H1 (cell line): Measurements from ENCODE around the gene SEC31A. TPM values are rescaled to one million over a fixed set of nuclear protein-coding genes. Genes with fewer than 3 reads are reported as not detected.

Experiments used
- CTCF ChIA-PET: fragments of 300-600 bp; sonication (Branson Sonifier 250); formaldehyde crosslinking; loops from one replicate; lab custom pipeline; 2021; ENCODE audit not compliant: partially characterized antibody; lab: Charles Lee
- POLR2A ChIA-PET: fragments of 300-600 bp; sonication (Branson Sonifier 250); formaldehyde crosslinking; loops from one replicate; lab custom pipeline; 2021; ENCODE audit warnings: inconsistent platforms; ENCODE audit not compliant: partially characterized antibody; lab: Charles Lee
- DNase-seq, 2 experiments: peaks; one replicate each; pipeline versions ENCODE4 v3.0.0 to v3.0.0-alpha.2; 2010 to 2022; ENCODE audit warnings: low spot score in 2 of 2, low read depth in 1 of 2, mixed read lengths in 1 of 2
- FAIRE-seq: peaks from 2 replicates; lab custom pipeline; 2011; peaks lifted over from hg19 to GRCh38; lab: Jason Lieb, UNC
- H2AFZ ChIP-seq: 2 replicates; pipeline ENCODE4 v1.8.1; 2012; ENCODE audit warnings: low read length, inconsistent platforms
- H2AK5ac ChIP-seq: 2 replicates; pipeline ENCODE4 v1.6.1; 2013; ENCODE audit warnings: low read depth, low read length
- H2BK120ac ChIP-seq: replicated peaks from 2 replicates; pipeline ENCODE3; 2013; ENCODE audit warnings: low read depth, low read length, inconsistent platforms
- H2BK12ac ChIP-seq: 2 replicates; pipeline ENCODE4 v1.6.1; 2013; ENCODE audit warnings: low read depth, low read length
- H2BK15ac ChIP-seq: 2 replicates; pipeline ENCODE4 v1.6.1; 2013; ENCODE audit warnings: low read length
- H2BK20ac ChIP-seq: 2 replicates; pipeline ENCODE4 v1.6.1; 2013; ENCODE audit warnings: low read length
- H2BK5ac ChIP-seq: 2 replicates; pipeline ENCODE4 v1.6.1; 2013; ENCODE audit warnings: low read depth, low read length
- H3K14ac ChIP-seq: 2 replicates; pipeline ENCODE4 v1.6.1; 2013; ENCODE audit warnings: inconsistent platforms; ENCODE audit not compliant: insufficient read length
- H3K18ac ChIP-seq: 2 replicates; pipeline ENCODE4 v1.6.1; 2013; ENCODE audit warnings: low read length; ENCODE audit errors: extremely low read depth
- H3K23ac ChIP-seq: 2 replicates; pipeline ENCODE4 v1.6.1; 2013; ENCODE audit warnings: inconsistent platforms; ENCODE audit not compliant: insufficient read length
- H3K23me2 ChIP-seq: 2 replicates; pipeline ENCODE4 v1.6.1; 2013; ENCODE audit warnings: low read depth, low read length
- H3K27ac ChIP-seq: 2 replicates; pipeline ENCODE4 v1.6.1; 2011; ENCODE audit warnings: low read depth, low read length, inconsistent platforms
- H3K27me3 ChIP-seq, 4 experiments: replicated peaks in 1 of 4; 1 replicate in 1 of 4; 2 replicates in 3 of 4; pipeline versions ENCODE4 v1.6.1 to v1.8.1; 2011 to 2013; ENCODE audit warnings: low read length in 3 of 4, mild to moderate bottlenecking in 3 of 4, inconsistent platforms in 2 of 4, mixed read lengths in 2 of 4, moderate library complexity in 1 of 4; ENCODE audit not compliant: control insufficient read depth in 3 of 4, insufficient read depth in 3 of 4; ENCODE audit errors: extremely low read depth in 1 of 4
- H3K36me3 ChIP-seq, 4 experiments: 2 replicates each; pipeline versions ENCODE4 v1.6.1 to v1.8.1; 2011 to 2013; ENCODE audit warnings: mild to moderate bottlenecking in 4 of 4, low read length in 3 of 4, moderate library complexity in 2 of 4, control low read depth in 1 of 4, inconsistent platforms in 1 of 4; ENCODE audit not compliant: insufficient read depth in 4 of 4, control insufficient read depth in 2 of 4
- H3K4ac ChIP-seq: replicated peaks from 2 replicates; pipeline ENCODE3; 2013; ENCODE audit warnings: low read length, low read depth, mixed read lengths, inconsistent platforms; ENCODE audit not compliant: insufficient read length
- H3K4me1 ChIP-seq, 4 experiments: replicated peaks in 1 of 4; 1 replicate in 1 of 4; 2 replicates in 3 of 4; pipeline versions ENCODE4 v1.6.1 to v1.8.1; 2011 to 2013; ENCODE audit warnings: low read length in 3 of 4, inconsistent platforms in 2 of 4, mixed read lengths in 1 of 4; ENCODE audit not compliant: insufficient read depth in 4 of 4, control insufficient read depth in 3 of 4
- H3K4me2 ChIP-seq, 2 experiments: 2 replicates each; pipeline versions ENCODE4 v1.6.1 to v1.8.1; 2011 to 2013; ENCODE audit warnings: low read depth in 2 of 2, low read length in 2 of 2, control low read depth in 1 of 2, inconsistent platforms in 1 of 2, mild to moderate bottlenecking in 1 of 2; ENCODE audit not compliant: insufficient read depth in 1 of 2
- H3K4me3 ChIP-seq, 4 experiments: fragments of 200-600, 300-600 bp in 1 of 4; sonication (generic), shearing (Covaris generic), sonication (Bioruptor Twin) in 1 of 4; 2 replicates each; pipeline versions ENCODE4 v1.5.1 to v1.8.1; 2011 to 2016; ENCODE audit warnings: low read length in 4 of 4, low read depth in 3 of 4, control low read depth in 2 of 4, inconsistent platforms in 2 of 4, mild to moderate bottlenecking in 2 of 4, mixed read lengths in 1 of 4, moderate library complexity in 1 of 4; ENCODE audit not compliant: insufficient read depth in 2 of 4; ENCODE audit errors: extremely low read depth in 1 of 4
- H3K56ac ChIP-seq: replicated peaks from 2 replicates; pipeline ENCODE3; 2013; ENCODE audit warnings: low read depth, mild to moderate bottlenecking, mixed read lengths, low read length, inconsistent platforms; ENCODE audit not compliant: insufficient read length
- H3K79me1 ChIP-seq: 2 replicates; pipeline ENCODE4 v1.6.1; 2013; ENCODE audit warnings: low read depth, low read length, control low read depth
- H3K79me2 ChIP-seq, 2 experiments: 2 replicates each; pipeline versions ENCODE4 v1.6.1 to v1.8.1; 2012 to 2013; ENCODE audit warnings: low read length in 2 of 2, mild to moderate bottlenecking in 2 of 2, inconsistent platforms in 1 of 2; ENCODE audit not compliant: insufficient read depth in 2 of 2, control insufficient read depth in 1 of 2
- H3K9ac ChIP-seq, 4 experiments: replicated peaks in 1 of 4; 1 replicate in 1 of 4; 2 replicates in 3 of 4; pipeline versions ENCODE4 v1.6.1 to v1.8.1; 2011 to 2013; ENCODE audit warnings: low read depth in 3 of 4, low read length in 3 of 4, control low read depth in 2 of 4, mild to moderate bottlenecking in 2 of 4, moderate library complexity in 2 of 4, inconsistent platforms in 1 of 4; ENCODE audit errors: extremely low read depth in 1 of 4
- H3K9me3 ChIP-seq, 2 experiments: 2 replicates each; pipeline versions ENCODE4 v1.6.1 to v1.8.1; 2012 to 2013; ENCODE audit warnings: mild to moderate bottlenecking in 2 of 2, moderate library complexity in 2 of 2, control low read depth in 1 of 2, inconsistent platforms in 1 of 2, low read depth in 1 of 2, low read length in 1 of 2, mixed read lengths in 1 of 2; ENCODE audit not compliant: insufficient read depth in 2 of 2
- H4K20me1 ChIP-seq, 2 experiments: replicated peaks in 1 of 2; 2 replicates each; pipeline versions ENCODE3 to v1.8.1; 2011 to 2013; ENCODE audit warnings: inconsistent platforms in 2 of 2, low read length in 2 of 2, mild to moderate bottlenecking in 1 of 2; ENCODE audit not compliant: insufficient read depth in 2 of 2, control insufficient read depth in 1 of 2
- H4K5ac ChIP-seq: 2 replicates; pipeline ENCODE4 v1.6.1; 2013; ENCODE audit warnings: low read length, low read depth, mixed read lengths, inconsistent platforms; ENCODE audit not compliant: insufficient read length
- H4K8ac ChIP-seq: 2 replicates; pipeline ENCODE4 v1.8.0; 2013; ENCODE audit warnings: mild to moderate bottlenecking, moderate library complexity, low read length, inconsistent platforms; ENCODE audit not compliant: insufficient read depth; ENCODE audit errors: extremely low read depth
- H4K91ac ChIP-seq: replicated peaks from 2 replicates; pipeline ENCODE3; 2013; ENCODE audit warnings: low read length, mixed read lengths, inconsistent platforms; ENCODE audit not compliant: insufficient read length
- CBX5 ChIP-seq: fragments of 300-800, 300-1000 bp; sonication (generic); IDR thresholded peaks from 2 replicates; pipeline ENCODE4 v1.7.1; 2016; ENCODE audit warnings: antibody characterized with exemption, low read length, low read depth
- POLR2AphosphoS5 ChIP-seq: IDR thresholded peaks from 2 replicates; pipeline ENCODE4 v1.6.1; 2011; ENCODE audit warnings: low read depth, low read length
- SUZ12 ChIP-seq: fragments of 200-600 bp; sonication (generic); IDR thresholded peaks from 2 replicates; pipeline ENCODE4 v1.6.1; 2012; ENCODE audit warnings: mild to moderate bottlenecking, inconsistent platforms, low read length, moderate library complexity, mixed read lengths
- TBP ChIP-seq: IDR thresholded peaks from 2 replicates; pipeline ENCODE4 v1.6.1; 2011; ENCODE audit warnings: low read depth, low read length, improper control_type of control experiment
- WGBS, 2 experiments: shearing (Covaris generic) in 1 of 2; methylation state at CpG; one replicate each; pipeline versions ENCODE4 v1.1.6 to v1.1.7; 2013 to 2015; ENCODE audit warnings: low lambda C conversion rate in 2 of 2, mixed read lengths in 2 of 2, inconsistent platforms in 1 of 2, low coverage in 1 of 2, missing lambda C conversion rate in 1 of 2; ENCODE audit not compliant: insufficient replicate concordance in 2 of 2, insufficient coverage in 1 of 2, insufficient read length in 1 of 2; ENCODE audit errors: extremely low coverage in 1 of 2, missing lambda C conversion rate in 1 of 2; 5-methylcytosine and 5-hydroxymethylcytosine counted together
- polyA plus RNA-seq, 7 experiments: library from polyadenylated mRNA; depleted of rRNA in 3 of 7; stranded (reverse) in 5 of 7; unstranded in 2 of 7; fragments of >200 nt in 5 of 7; fragments of 200-250 nt in 2 of 7; gene quantifications; 1 replicate in 5 of 7; 2 replicates in 1 of 7; 4 replicates in 1 of 7; pipeline versions ENCODE4 v1.2.1 to v1.2.3, GENCODE V29; 2011 to 2013; ENCODE audit warnings: missing spikeins in 2 of 7, mixed read lengths in 2 of 7
- total RNA-seq: library from RNA; stranded (reverse); fragmentation: NEBNext Ultra II Directional; extraction: Animal tissue kit (Norgen Biotek cat#: 25700); gene quantifications from 2 replicates; pipeline ENCODE4 v1.2.1, GENCODE V29; 2021

Gene SEC31A
- total and polyA plus RNA-seq, 2 of the 8 experiments (the other 6 are each of a cell fraction or from before 2014, with no cell fraction given) = 112 to 125 TPM

- Histone ChIP-seq H3K18ac (no peak overlapping the region), H3K79me1 (no peaks in the 10 kb centered on the region), H4K5ac (no peak overlapping the region), H3K4ac (no peak overlapping the region), H2BK120ac (no peak overlapping the region), H3K9me3 (no peaks in the 10 kb centered on the region), H2BK20ac (no peak overlapping the region), H3K36me3 (peaks cover 11 to 36% (median 26%) of the 10 kb centered on the region in 4 experiments; a peak in 7 of 8 replicates), H2AFZ (0 out of 2 replicates have a peak overlapping the region, but pooled peaks have one; percentile 2), H2BK12ac (no peak overlapping the region), H3K23me2 (peaks cover 2% of the 10 kb centered on the region), H2BK5ac (peak overlapping the region; percentile 80; the same call in 1 of the 2 replicates), H3K9ac (peak overlapping the region; percentile 64 to 94 (median 80); a peak in 6 of 7 replicates), H3K79me2 (peaks cover 5 to 59% of the 10 kb centered on the region in 2 experiments), H3K56ac (no peak overlapping the region), H3K4me3 (peak overlapping the region; percentile 71 to 100 (median 94)), H3K27ac (peak overlapping the region; percentile 88), H4K20me1 (peaks cover 3 to 6% of the 10 kb centered on the region in 2 experiments), H4K91ac (peak overlapping the region; percentile 67), H3K4me2 (peak overlapping the region; percentile 77 to 78), H4K8ac (no peak overlapping the region), H3K4me1 (peaks cover 0 to 3% (median 1%) of the 10 kb centered on the region in 4 experiments; a peak in 2 of 7 replicates), H3K27me3 (no peaks in the 10 kb centered on the region), H3K14ac (no peak overlapping the region), H2BK15ac (no peak overlapping the region), H2AK5ac (no peak overlapping the region), H3K23ac (no peak overlapping the region)
- TF ChIP-seq SUZ12 (no peak), TBP (no peak), CBX5 (no peak), POLR2AphosphoS5 (peak; percentile 1; the same call in 1 of the 2 replicates)
- FAIRE-seq (no peak), DNase-seq (no peak)
- 25% methylated on average over 7 of the region's 7 CpGs; no CpG with 5 or more reads in 1 of the 2 experiments for WGBS, 2 experiments
- ChIA-PET CTCF (interaction anchor here (0.6 to 1.2 kb wide), 3 partner anchors 8 to 39 kb away, joined by 3 read pairs; partner anchors contain the start of gene THAP9), POLR2A (interaction anchor here (0.5 to 9.1 kb wide), 5 partner anchors 10 to 564 kb away, joined by 3 to 86 read pairs (median 3); partner anchors contain the start of genes COPS4, HELQ, MRPS18C and THAP9)
Measured at GRCh38 chr4:82891707-82892466, 934 bp upstream of the SEC31A start.
